NCI-H748 treated with DMSO at 0.1 percent for 48 hours (cell line): Measurements from ENCODE around the gene ZNF37A.
"Not testable (repeated sequence)": the region's sequence is repeated elsewhere in the genome, so short reads cannot be mapped to it uniquely, and the experiment has no call there.

Experiments
- DNase-seq: peaks from one replicate; lab custom pipeline; 2025; lab: John Stamatoyannopoulos, UW

Gene ZNF37A

GRCh38 chr10:38150891-38151463 is 56.8 kb downstream of the ZNF37A start:
- DNase-seq, result not testable (repeated sequence)

GRCh38 chr10:38156416-38157269 is 62.5 kb downstream of the ZNF37A start:
- no peak for DNase-seq

GRCh38 chr10:38157270-38157685 is 63.1 kb downstream of the ZNF37A start:
- no peak for DNase-seq

- DNase-seq, result no peak
Observed at GRCh38 chr10:38159004-38159403, 64.9 kb downstream of the ZNF37A start.

GRCh38 chr10:38163617-38164016 is 69.5 kb downstream of the ZNF37A start:
- no peak for DNase-seq

GRCh38 chr10:38174336-38174735 is 80.2 kb downstream of the ZNF37A start:
- no peak for DNase-seq

- DNase-seq, result no peak
Observed at GRCh38 chr10:38184477-38184876, 90.3 kb downstream of the ZNF37A start.
